ENCODE data around the gene PRMT3.
"Not testable (repeated sequence)": the region's sequence is repeated elsewhere in the genome, so short reads cannot be mapped to it uniquely, and the experiment has no call there.

PRMT3 gene

DNA sequence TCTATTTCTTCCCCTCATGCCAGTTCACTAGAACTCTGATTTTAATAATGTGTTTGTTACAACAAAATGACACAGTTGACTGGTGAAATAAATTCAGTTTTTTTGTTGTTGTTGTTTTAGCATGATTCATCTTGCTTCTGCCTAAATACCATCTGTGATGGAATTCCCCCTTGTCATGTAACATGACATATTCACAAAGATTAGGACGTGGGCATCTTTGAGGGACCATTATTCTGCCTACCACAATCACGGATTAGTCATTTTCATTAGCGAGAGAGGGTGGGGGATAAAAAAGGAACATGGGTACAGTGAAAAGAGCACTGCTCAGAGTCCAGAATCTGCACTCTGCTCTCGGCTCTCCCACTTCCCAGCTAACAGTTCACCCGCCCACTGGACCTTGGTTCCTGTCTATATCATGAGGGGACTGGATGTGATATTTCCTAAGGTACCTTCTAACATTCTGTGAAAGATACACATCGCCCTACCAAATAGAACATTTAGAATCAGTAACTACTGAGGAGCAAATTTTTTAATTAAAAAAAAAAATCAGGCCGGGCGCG lies 12.7 kb upstream of the PRMT3 start:
- no peak for DNase-seq (ENCODE audit: low spot score)

DNA sequence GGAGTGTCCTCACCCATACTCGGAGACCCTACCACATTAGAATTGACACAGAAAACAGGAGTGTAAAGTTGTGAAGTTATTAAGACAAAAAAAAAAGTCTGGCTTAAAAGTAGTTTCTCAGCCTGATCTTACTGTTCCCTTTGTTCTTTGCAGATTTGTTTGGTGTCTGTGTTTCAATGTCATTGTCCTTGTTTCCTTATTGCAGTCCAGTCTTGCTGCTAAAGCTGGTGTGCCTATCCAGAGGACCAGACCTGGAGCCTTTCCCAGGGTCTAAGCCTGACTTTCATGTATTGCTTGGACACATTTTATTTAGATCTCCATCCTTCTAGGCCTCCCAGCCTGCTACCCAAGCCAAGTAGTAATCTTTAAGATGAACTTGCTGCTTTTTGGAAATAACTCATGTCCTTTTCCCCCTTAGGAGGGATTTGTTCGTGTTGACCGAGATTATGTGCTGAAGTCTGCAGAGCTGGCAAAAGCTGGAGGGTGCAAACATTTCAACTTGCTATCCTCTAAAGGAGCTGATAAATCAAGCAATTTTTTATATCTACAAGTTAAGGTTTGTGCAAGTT lies 11.3 kb upstream of the PRMT3 start:
- DNase-seq (ENCODE audit: low spot score): no peak

DNA sequence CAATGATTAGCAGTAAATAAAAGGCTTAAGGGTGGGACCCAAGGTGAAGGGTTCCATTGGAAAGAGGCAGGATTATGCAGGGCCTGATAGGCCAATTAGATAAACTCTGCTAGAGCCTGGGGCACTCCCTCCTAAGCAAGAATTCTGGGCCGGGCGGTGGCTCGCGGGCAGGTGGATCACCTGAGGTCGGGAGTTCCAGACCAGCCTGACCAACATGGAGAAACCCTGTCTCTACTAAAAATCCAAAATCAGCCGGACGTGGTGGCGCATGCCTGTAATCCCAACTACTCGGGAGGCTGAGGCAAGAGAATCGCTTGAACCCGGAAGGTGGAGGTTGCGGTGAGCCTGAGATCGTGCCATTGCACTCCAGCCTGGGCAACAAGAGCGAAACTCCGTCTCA lies 1.5 kb upstream of the PRMT3 start:
- not testable (repeated sequence) for DNase-seq (ENCODE audit: low spot score)

DNA sequence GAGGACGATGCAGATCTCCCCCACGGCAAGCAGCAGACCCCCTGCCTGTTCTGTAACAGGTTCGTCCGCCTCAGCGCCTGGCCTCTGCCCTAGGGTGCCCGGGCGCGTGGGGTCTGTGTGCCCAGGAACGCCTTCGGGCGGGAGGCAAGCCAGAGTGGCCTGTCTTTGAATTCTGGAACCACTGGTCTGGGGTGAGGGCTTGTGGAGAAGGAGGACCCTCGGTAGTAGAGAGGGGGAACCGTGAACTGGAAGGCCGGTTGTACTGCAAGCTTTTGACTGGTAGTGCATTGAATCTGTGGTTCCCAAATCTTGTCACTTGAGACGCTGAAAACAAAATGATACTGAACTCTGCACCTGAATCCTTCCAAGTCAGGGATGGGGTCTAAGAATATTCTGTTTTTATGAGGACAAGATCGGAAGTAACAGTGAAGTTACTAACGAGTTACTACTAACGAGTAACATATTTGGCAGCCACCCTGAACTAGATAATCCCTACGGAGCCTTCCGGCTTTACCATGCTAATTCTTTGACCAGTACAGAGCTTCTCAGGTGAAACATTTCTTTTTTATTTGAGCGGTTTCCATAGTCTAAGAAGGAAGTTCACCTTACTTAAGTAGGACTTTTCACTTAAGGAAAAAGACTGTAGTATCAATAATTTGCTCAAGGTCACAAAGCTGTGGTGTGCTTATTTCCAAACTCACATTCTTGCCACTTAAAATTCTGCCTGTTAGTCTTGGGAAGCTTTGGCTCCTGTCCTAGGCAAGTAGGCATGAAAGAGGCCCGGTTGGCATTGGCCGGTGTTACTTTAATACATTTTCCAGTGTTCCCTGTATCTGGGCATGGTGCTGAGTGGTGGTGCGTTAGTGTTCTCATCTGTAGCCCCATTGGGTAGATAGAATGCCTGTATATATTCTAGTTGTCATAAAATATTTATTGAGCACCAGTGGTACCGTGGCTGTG lies 860 bp downstream of the PRMT3 start:
- no peak for DNase-seq (ENCODE audit: low spot score)

DNA sequence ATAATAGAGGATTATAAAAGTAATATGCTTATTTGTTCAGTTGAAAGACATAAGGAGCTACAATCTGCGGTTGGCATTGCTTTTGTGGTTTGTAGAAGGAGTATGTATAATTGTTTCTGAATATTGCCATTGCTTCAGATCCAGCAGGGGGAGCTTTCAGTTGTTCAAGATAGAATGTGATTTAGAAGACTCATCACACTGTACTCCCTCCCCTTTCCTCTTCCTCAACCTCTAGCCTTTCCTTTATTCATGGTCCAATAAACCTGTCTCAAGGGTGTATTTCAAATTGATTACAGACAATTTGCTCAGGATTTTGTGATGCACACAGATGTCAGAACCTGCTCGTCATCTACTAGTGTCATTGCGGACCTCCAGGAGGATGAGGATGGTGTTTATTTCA lies 9.8 kb downstream of the PRMT3 start:
- peak; percentile 56 for DNase-seq (ENCODE audit: low spot score)

DNA sequence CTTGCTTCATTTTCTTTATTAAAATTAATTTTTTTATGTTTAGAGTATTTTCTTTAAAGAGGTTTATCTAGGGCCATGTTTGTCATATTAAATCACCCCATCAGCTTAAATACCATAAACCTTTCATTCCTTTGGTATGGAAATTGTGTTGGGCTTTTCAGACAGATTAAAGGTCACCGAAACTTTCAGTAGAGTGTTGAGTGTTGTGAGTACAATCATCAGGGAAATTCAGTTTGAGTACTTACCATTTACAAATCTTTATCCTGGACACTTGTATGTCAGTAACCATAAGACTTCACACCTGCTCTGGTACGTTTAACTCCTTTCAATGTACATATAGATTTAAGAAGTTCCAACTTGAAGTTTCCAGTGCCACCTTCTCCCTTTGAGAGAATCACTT lies 12.0 kb downstream of the PRMT3 start:
- DNase-seq (ENCODE audit: low spot score): no peak

DNA sequence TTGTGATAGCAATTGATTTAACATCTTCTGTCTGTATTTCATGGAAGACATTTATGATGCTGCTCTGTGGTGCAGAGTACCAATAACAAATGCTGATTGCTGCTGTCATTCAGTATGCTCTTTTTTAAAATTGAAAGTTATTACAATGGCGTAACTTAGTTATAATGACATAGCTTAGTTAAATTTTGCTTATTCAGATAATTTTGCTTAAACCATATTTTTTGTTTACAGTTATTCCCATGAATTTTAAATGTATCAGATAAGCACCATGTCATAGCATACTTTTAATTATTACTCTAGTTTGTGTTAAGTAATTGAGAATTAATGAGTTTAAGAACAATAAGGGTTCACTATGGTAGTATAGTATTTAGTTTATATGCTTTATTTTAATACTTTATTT lies 15.5 kb downstream of the PRMT3 start:
- no peak for DNase-seq (ENCODE audit: low spot score)

DNA sequence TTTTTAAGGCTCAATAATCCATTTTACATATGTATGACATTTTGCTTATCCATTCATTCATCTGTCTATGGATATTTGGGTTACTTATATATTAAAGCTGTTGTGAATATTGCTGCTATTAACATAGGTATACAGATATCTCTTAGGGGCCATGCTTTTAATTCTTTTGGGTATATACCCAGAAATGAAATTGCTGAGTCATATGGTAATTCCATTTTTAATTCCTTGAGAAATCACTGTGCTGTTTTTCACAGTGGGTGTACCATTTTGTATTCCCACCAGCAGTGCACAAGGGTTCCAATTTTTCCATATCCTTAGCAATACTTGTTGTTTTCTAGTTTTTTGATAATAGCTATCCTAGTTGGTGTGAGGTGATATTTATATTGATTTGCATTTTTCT lies 19.0 kb downstream of the PRMT3 start:
- DNase-seq (ENCODE audit: low spot score): no peak

DNA sequence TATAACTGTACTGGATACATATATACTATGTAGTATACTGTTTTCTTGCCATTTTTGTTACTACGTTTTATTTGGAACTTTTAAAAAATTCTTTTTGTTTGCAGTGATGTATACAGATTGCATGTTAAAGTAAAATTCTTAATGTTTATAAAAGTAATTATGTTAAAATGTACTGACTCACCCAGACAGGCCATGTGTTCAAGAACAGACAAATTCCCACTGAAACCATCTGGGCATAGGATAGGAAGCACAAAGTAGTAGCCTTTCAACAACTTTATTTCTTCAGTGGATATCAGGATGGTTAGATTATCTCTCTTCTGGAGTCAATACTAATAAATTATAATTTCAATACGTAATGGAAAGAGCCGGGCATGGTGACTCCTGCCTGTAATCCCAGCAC lies 19.8 kb downstream of the PRMT3 start:
- DNase-seq (ENCODE audit: low spot score): no peak

DNA sequence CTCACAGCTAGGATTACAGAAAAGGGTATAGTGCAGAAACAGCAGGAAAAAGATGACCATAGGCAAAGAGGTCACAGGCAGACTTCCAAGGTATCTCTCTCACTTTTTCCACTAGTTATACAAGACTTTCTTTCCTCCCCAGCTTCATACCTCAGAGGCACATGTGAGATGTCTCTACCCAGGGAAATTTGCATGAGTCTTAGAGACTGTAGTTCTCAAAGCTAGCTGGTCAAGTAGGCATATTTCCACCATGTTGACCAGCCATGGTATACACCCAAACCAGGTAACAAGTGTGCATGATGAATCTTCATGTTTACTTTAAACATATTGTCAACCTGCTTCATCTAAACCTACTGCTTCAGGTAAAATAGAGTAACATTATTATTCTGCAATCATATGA lies 27.9 kb downstream of the PRMT3 start:
- no peak for DNase-seq (ENCODE audit: low spot score)

DNA sequence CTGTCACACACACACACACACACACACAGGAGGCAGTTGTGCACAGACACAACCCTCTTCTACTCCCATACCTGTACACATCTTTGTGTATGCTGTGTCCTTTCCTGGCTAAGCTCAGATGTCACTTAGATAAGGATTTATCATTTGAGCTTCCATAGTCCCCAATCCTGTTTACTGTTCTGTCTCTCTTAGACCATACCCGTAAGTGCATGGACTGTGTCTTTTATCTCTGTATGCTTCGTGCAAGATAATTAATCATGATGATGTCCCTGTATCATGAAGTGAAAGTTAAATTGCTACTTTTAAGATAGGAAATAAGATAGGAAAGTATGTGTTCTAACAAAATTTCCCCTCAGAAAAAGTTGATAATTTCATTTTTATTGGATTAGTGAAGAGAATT lies 30.3 kb downstream of the PRMT3 start:
- no peak for DNase-seq (ENCODE audit: low spot score)

DNA sequence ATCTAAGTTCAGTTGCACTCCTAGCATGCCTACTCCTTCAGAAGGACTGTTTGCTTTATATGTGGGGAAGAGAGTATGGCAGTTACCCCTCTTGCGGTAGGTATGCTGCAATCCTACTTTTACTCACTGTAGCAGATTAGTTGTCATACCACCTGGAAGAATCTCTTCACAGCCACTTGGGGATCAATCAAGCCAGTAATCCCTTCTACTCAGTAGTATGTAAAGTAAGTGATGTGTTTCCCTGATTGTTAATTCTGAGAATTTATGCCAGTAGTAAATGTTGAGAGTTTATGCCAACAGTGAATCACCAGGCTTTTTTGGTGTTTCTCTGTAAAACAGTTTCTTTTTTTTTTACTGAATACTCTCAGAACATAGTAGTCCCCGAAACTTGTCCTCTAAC lies 34.4 kb downstream of the PRMT3 start:
- no peak for DNase-seq (ENCODE audit: low spot score)

DNA sequence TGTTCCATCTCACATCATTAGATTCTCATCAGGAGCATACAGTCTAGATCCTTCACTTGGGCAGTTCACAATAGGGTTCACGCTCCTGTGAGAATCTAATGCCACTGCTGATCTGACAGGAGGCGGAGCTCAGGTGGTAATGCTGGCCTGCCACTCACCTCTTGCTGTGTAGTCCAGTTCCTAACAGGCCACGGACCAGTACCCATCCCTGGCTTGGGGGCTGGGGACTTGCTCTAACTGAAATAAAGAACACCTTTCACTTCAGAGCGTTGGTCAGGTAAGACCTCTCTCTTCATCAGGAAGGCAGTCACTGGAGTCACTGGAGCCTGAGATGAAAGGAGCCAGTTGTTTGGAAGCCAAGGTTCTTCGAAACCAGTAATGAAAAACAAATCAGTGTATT lies 41.7 kb downstream of the PRMT3 start:
- no peak for DNase-seq (ENCODE audit: low spot score)

DNA sequence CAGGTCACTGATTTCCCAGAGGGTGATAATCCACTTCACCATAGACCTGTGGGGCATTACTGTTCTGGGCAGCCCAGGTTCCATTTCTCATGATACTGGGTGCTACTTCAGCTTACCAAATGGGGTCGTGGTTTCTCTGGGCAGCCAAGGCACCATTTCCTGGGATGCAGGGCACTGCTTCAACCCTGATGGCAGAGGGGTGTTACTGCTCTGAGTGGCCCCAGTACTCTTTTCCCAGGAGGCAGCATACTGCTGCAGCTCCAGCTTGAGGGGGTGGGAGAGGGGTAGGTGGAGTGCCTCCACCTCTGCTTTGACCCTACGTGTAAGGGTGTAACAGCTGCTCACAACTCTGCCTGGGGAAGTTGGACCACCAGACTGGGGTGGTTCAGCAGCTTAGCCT lies 51.1 kb downstream of the PRMT3 start:
- DNase-seq (ENCODE audit: low spot score): no peak

DNA sequence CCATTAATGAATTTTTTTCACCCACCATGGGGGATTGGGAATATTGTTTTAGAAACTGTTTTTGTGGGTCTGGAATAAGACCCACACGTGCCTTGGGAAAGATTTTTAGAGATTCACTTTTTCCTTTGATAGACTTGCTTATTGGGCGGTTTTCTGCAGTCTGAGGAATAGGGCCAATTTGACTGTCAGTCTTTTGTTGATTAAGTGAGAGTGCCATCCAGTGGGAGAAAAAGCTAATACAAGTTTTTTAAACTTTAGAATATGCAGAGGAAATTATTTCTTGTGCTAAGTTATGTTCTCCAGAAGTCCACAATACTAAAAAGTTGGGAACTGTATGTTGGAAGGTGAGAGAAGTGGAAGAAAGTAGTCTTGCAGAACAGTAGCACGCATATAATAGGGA lies 56.1 kb downstream of the PRMT3 start:
- DNase-seq (ENCODE audit: low spot score): peak; percentile 66

DNA sequence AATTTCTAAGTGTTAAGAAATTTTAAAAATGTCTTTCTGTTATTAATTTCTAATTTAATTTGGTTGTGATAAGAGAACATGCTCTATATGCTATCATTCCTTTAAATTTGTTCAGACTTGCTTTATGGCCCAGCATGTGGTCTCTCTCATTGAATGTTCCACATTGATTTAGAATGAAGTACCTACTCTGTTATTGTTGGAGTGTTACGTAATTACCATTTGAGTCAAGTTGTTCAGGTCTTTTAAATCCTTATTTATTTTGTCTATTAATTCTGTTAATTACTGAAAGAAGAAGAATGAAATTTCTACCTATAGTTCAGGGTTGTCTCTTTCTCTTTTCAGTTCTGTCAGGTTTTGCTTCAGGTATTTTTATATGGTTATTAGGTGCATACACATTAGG lies 57.0 kb downstream of the PRMT3 start:
- no peak for DNase-seq (ENCODE audit: low spot score)

DNA sequence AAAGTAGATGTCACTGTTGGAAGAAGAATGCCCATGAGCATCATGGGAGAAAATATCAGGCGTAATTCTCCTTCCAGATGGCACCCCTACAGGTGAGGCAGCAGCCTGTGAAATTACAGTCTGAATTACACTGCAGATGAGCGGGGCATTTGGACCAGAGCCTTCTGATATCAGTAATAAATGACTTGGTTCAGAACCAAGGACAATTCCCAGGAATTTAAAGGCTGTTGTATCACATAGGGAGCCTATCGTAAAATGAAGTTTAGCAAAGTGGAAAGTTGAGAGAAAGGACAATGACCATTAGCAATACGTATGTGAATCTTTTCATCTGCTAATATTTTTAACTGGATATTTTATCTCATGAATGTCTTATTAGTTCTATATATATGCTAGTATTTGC lies 61.3 kb downstream of the PRMT3 start:
- no peak for DNase-seq (ENCODE audit: low spot score)

DNA sequence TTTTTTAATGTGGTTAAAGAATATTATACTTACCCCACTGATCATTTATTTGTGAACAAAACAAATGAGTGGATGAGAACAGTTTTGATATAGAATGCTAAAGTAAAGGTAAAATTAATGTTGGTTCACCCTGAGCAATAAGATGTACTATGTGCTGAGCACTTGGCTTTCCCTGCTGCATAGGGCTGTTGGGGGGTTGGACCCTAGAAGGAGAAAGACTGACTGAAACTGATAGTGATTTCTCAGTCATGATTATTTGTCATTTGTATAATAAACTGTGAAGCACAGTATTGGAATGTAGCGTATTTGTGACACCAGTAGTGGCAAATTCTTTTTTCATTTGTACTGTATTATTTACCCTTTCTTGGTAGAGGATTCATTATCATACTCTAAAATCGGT lies 63.3 kb downstream of the PRMT3 start:
- DNase-seq (ENCODE audit: low spot score): no peak

DNA sequence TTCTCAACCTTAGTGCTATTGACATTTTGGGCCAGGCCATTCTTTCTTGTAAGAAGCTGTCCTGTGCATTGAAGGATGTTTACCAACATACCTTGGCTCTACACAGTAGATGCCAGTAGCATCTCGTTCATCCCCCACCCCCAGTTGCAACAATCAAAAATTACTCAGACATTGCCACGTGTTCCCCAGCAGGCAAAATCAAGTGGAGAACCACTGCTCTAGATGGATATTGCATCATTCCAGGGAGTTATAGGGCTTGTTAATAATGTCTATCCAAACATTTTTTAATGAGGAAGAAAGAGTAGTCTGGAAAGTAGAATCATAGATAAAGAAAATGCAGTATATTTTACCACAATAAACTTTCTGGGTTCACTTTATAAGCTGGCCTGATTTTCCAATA lies 64.1 kb downstream of the PRMT3 start:
- DNase-seq (ENCODE audit: low spot score): no peak

DNA sequence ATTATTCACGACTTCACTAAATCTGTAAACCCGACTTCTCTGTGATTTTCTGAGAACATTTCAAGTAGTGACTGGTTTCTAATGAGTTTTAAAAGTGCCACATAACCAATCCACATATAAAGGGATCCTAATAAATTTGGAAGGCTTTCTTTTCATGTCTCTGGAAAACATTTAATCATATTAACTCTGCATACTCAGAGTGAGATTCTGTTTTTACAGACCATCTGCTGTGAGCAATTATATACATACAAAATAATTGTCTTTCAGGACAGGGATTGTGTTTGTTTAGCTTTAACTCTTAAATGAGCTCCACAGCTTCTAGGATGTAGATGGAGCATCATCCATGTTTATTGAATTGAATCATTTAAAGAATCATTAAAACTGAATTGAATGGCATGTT lies 65.1 kb downstream of the PRMT3 start:
- no peak for DNase-seq (ENCODE audit: low spot score)

DNA sequence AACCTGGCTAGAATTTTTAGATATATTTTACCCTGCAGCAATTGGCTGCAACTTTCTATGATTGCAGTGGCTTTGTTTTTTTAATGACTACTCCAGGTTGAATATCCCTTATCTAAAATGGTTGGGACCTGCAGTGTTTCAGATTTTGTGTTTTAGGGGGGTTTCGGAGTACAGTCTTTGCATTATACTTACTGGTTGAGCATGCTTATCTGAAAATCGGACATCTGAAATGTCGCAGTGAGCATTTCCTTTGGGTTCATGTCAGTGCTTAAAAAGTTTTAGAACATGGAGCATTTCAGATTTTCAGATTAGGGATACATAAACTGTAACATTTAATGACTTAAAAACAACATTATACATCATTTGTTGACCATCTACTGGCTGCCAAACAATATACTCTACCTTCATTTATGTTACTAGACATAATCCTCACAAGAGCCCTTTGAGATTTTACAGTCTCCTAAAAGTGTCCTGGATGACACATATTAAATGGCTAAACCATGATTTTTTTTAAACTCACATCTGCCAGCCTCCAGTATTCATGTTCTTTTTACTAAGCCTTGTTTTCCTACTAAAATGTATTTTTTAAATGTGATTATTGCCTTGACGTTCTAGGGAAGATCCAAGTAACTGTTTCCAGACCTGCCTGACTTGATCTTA lies 66.3 kb downstream of the PRMT3 start:
- no peak for DNase-seq (ENCODE audit: low spot score)

DNA sequence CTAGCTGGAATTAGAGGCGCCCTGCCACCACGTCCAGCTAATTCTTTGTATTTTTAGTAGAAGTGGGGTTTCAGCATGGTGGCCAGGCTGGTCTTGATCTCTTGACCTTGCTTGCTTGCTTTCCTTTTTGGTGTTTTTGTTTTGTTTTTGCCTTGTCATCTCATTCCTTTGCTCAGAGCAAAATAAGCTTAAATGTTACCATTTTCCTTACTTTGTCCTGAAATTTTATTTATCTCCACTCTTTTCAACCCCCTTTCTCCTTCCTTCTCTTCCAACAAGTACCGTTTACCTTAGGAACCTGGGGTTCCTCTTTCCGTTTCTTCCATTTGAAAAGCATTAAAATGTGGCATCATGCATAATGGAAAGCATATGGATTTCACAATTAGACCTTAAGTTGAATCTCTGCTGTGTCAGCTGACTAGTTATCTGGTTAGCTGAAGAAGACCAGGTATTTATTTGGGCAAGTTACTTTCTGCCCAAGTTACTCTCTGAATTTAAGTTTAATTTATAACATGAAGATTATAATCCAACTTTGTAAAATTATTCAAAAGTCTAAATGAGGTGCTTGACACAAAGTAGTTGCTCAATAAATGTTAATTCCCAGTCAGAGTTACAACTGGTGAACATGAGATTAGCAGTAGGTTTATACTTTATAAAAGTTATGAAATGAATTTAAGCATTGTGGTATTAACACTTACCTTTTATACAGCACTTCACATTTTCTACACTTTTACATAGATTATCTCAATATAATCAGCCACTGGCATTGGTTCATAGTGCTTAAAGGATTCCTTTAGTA lies 69.7 kb downstream of the PRMT3 start:
- no peak for DNase-seq (ENCODE audit: low spot score)
